ENCODE results near the gene PCDH12.

The PCDH12 gene

GRCh38 chr5:141906517-141906916, 51.5 kb downstream of the PCDH12 start:
- DNase-seq = no peak

GRCh38 chr5:141904551-141904950, 53.5 kb downstream of the PCDH12 start:
- DNase-seq = no peak

GRCh38 chr5:141903261-141903660, 54.7 kb downstream of the PCDH12 start:
- no peak for DNase-seq

DNA sequence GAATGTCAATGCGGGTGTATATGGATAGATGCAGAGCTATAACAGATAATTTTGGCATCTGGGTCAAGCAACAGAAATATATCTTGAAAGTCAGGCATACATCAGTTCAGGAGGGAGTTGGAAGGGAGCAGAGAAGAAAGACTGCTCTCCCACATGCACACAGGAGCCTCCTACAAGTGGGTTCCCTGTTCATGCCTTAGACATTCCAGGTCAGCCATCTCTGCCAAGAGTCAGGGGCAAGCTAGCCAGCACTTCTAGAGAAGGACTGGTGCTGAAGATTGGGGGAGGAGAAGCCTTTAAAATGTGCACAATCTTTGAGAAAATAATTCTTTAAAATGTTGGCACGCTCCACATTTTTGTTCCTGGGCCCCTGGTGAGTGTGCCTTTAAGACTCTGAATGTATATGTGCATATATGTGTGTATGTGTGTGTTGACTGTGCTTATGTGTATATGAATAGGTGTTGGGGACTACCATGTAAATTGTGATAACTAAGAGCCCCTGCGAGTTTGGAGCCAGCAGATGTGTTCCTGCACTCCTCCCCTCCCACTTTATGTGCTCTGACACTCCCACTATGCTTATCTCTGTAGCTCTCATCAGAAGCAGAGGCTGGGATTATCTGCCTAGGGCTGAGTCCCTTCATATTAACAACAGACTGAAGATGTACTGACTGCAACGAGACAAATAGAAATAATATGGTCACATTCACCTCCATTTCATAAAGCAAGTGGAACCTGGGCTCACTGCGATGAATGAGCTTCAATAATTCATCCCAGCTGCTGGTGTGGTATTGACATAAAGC, 55.8 kb downstream of the PCDH12 start:
- no peak for DNase-seq

DNA sequence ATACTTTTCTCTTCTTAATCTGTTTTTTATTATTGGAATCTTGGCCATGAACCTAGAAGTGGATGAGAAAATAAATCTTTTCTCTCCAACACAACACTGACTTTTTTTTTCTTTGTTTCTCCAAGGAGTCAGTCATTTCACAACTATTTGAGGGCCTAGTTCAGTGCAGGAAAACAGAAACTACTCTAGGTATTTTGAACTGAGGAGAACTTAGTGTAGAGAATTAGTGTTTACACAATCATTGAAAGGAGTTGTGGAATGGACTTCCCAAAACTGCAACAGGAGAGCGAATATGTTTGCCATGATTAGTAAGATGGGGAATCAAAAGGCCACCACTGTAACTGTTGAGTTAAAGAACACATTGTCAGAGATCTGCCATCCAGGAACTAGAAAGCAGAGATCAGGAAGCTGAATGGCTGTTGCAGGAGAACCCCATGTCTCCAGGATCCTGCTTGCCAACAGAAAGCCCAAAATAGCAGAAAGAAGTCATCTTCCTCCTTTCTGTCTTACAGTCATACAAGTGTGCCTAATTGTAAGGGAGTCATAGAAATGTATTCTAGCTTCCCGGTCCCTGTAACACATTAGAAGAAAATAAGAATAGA, 59.5 kb downstream of the PCDH12 start:
- DNase-seq = no peak

- no peak for DNase-seq
Observed at GRCh38 chr5:141897425-141897824, 60.6 kb downstream of the PCDH12 start.

Data from NCI-H1436 treated with DMSO at 0.1 percent for 48 hours (cell line).